ENCODE data around the gene FOLR3.
"Not testable (repeated sequence)": the region's sequence is repeated elsewhere in the genome, so short reads cannot be mapped to it uniquely, and the experiment has no call there.

The FOLR3 gene

GRCh38 chr11:72144807-72145565 is 9.5 kb downstream of the FOLR3 start:
- no peak overlapping the region for H3K9ac ChIP-seq (ENCODE audit: low read length)
- H2AFZ ChIP-seq (ENCODE audit: low read length) = no peak overlapping the region
- no peak overlapping the region for H3K4me2 ChIP-seq (ENCODE audit: low read length)
- H3K36me3 ChIP-seq (ENCODE audit: insufficient read depth, low read length) = no peaks in the 10 kb centered on the region
- H3F3A ChIP-seq (ENCODE audit: insufficient read depth, low read length) = no peaks in the 10 kb centered on the region
- H3K79me2 ChIP-seq (ENCODE audit: insufficient read depth, low read length) = no peaks in the 10 kb centered on the region
- no peaks in the 10 kb centered on the region for H3K9me2 ChIP-seq (ENCODE audit: low read depth, low read length)
- no peaks in the 10 kb centered on the region for H3K4me1 ChIP-seq (ENCODE audit: insufficient read depth, low read length, severe bottlenecking)
- no peaks in the 10 kb centered on the region for H3K27me3 ChIP-seq (ENCODE audit: insufficient read depth, low read length)
- H3K9me3 ChIP-seq (ENCODE audit: low read length) = no peaks in the 10 kb centered on the region
- no peak overlapping the region for H3K27ac ChIP-seq (ENCODE audit: low read depth, low read length, poor library complexity, severe bottlenecking)
- TF ChIP-seq CTCF (IDR thresholded peaks at IDR 0.05; ENCODE audit: low read length) = no peak
- TF ChIP-seq EZH2 (IDR thresholded peaks at IDR 0.05; ENCODE audit: borderline replicate concordance, low read length) = no peak
- H4K20me1 ChIP-seq (ENCODE audit: insufficient read depth, low read length) = no peaks in the 10 kb centered on the region
- H3K4me3 ChIP-seq (ENCODE audit: low read depth, low read length, poor library complexity, severe bottlenecking) = no peak overlapping the region

DNA sequence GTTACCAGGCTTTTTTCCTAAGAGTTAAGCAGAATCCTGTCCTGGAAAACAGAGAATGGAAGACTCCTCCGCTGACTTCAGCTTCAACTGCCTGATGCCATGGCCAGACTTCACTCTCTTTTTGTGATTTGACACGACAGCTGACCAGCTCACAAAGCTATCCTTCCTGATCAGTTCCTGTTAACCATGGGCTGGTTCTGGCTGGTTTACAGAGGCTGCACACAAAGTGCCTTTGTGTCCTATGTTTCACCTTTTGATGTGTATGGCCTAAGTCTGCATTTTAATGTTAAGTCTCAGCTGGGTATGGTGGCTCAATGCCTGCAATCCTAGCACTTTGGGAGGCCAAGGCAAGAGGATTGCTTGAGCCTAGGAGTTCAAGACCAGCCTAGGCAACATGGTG is 11.1 kb downstream of the FOLR3 start:
- Histone ChIP-seq H3K79me2 (ENCODE audit: insufficient read depth, low read length) (no peaks in the 10 kb centered on the region), H4K20me1 (ENCODE audit: insufficient read depth, low read length) (no peaks in the 10 kb centered on the region), H3K9me3 (ENCODE audit: low read length) (no peaks in the 10 kb centered on the region), H3K4me3 (ENCODE audit: low read depth, low read length, poor library complexity, severe bottlenecking) (no peak overlapping the region), H3K27me3 (ENCODE audit: insufficient read depth, low read length) (no peaks in the 10 kb centered on the region), H3K9me2 (ENCODE audit: low read depth, low read length) (no peaks in the 10 kb centered on the region), H3K9ac (ENCODE audit: low read length) (no peak overlapping the region), H3K36me3 (ENCODE audit: insufficient read depth, low read length) (no peaks in the 10 kb centered on the region), H3K4me1 (ENCODE audit: insufficient read depth, low read length, severe bottlenecking) (no peaks in the 10 kb centered on the region), H2AFZ (ENCODE audit: low read length) (no peak overlapping the region), H3K4me2 (ENCODE audit: low read length) (no peak overlapping the region), H3F3A (ENCODE audit: insufficient read depth, low read length) (no peaks in the 10 kb centered on the region), H3K27ac (ENCODE audit: low read depth, low read length, poor library complexity, severe bottlenecking) (no peak overlapping the region)
- TF ChIP-seq CTCF (IDR thresholded peaks at IDR 0.05; ENCODE audit: low read length) (no peak), EZH2 (IDR thresholded peaks at IDR 0.05; ENCODE audit: borderline replicate concordance, low read length) (no peak)

DNA sequence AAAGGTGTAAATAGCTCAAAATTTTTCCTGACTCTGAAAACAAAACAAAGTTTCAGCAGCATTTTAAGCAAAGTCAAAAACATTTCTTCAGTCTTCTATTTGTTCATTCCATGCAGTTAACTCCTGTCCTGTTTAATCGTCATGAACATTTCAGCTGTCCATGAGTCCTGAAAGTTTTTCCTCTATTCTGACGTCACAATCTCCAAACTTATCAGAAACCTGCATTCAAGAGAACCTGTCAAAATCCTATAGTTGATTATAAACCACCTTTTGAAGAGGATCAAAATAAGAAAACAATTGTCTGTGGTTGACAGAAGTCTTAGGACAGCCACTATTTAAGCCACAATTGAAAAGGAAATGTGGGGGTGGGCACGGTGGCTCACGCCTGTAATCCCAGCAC is 15.4 kb downstream of the FOLR3 start:
- H3K27ac ChIP-seq (ENCODE audit: low read depth, low read length, poor library complexity, severe bottlenecking) = no peak overlapping the region
- H3F3A ChIP-seq (ENCODE audit: insufficient read depth, low read length) = no peaks in the 10 kb centered on the region
- H3K9me2 ChIP-seq (ENCODE audit: low read depth, low read length) = no peaks in the 10 kb centered on the region
- no peaks in the 10 kb centered on the region for H3K4me1 ChIP-seq (ENCODE audit: insufficient read depth, low read length, severe bottlenecking)
- no peaks in the 10 kb centered on the region for H4K20me1 ChIP-seq (ENCODE audit: insufficient read depth, low read length)
- no peak overlapping the region for H3K9ac ChIP-seq (ENCODE audit: low read length)
- H3K27me3 ChIP-seq (ENCODE audit: insufficient read depth, low read length) = no peaks in the 10 kb centered on the region
- H3K4me2 ChIP-seq (ENCODE audit: low read length) = no peak overlapping the region
- H3K79me2 ChIP-seq (ENCODE audit: insufficient read depth, low read length) = no peaks in the 10 kb centered on the region
- no peak overlapping the region for H2AFZ ChIP-seq (ENCODE audit: low read length)
- TF ChIP-seq EZH2 (IDR thresholded peaks at IDR 0.05; ENCODE audit: borderline replicate concordance, low read length) (no peak), CTCF (IDR thresholded peaks at IDR 0.05; ENCODE audit: low read length) (no peak)
- no peaks in the 10 kb centered on the region for H3K36me3 ChIP-seq (ENCODE audit: insufficient read depth, low read length)
- H3K4me3 ChIP-seq (ENCODE audit: low read depth, low read length, poor library complexity, severe bottlenecking) = no peak overlapping the region
- H3K9me3 ChIP-seq (ENCODE audit: low read length) = no peaks in the 10 kb centered on the region

- H3K4me1 ChIP-seq (ENCODE audit: insufficient read depth, low read length, severe bottlenecking); H3K27ac ChIP-seq (ENCODE audit: low read depth, low read length, poor library complexity, severe bottlenecking); H2AFZ ChIP-seq (ENCODE audit: low read length); H3K4me2 ChIP-seq (ENCODE audit: low read length); H3K27me3 ChIP-seq (ENCODE audit: insufficient read depth, low read length); H3K79me2 ChIP-seq (ENCODE audit: insufficient read depth, low read length); H3K9ac ChIP-seq (ENCODE audit: low read length); H3K36me3 ChIP-seq (ENCODE audit: insufficient read depth, low read length); H4K20me1 ChIP-seq (ENCODE audit: insufficient read depth, low read length); H3K9me3 ChIP-seq (ENCODE audit: low read length); H3F3A ChIP-seq (ENCODE audit: insufficient read depth, low read length); H3K9me2 ChIP-seq (ENCODE audit: low read depth, low read length); H3K4me3 ChIP-seq (ENCODE audit: low read depth, low read length, poor library complexity, severe bottlenecking): not testable (repeated sequence)
Measured at GRCh38 chr11:72153874-72154273, 18.3 kb downstream of the FOLR3 start.

All from OCI-LY1 (cell line).